ENCODE data around the gene GRIP2. TPM values are rescaled to one million over a fixed set of nuclear protein-coding genes. Genes with fewer than 3 reads are reported as not detected.
A peak's percentile ranks its signal among the peaks of the same experiment; 100 is the strongest.

Gene GRIP2
- total RNA-seq, 6 experiments from 2014 or later = 0.04 to 0.44 (median 0.33) TPM; not detected in 1

- no peaks in the 10 kb centered on the region for H3K9me3 ChIP-seq
- peaks cover 0 to 2% (median 0%) of the 10 kb centered on the region in 4 donors for H3K36me3 ChIP-seq
- no peak for DNase-seq
- no peak for TF ChIP-seq POLR2A (IDR thresholded peaks at IDR 0.05)
- no peak for TF ChIP-seq CTCF (IDR thresholded peaks at IDR 0.05)
- WGBS (ENCODE audit: insufficient coverage, low coverage, low lambda C conversion rate, missing lambda C conversion rate) = 81% methylated on average over 6 of the region's 6 CpGs
- H3K4me3 ChIP-seq = no peak overlapping the region
- no peak for ATAC-seq
- intact Hi-C loops (cut with DNase I) = no loop called here
- no peak overlapping the region for H3K27ac ChIP-seq
- H3K4me1 ChIP-seq = no peaks in the 10 kb centered on the region
- H3K27me3 ChIP-seq = peaks cover 0 to 5% of the 10 kb centered on the region in 2 donors
Measured at GRCh38 chr3:14441920-14442300, 98.2 kb downstream of the GRIP2 start.

GRCh38 chr3:14441240-14441919 is 98.8 kb downstream of the GRIP2 start:
- TF ChIP-seq POLR2A (IDR thresholded peaks at IDR 0.05) (no peak), CTCF (IDR thresholded peaks at IDR 0.05) (no peak)
- H3K9me3 ChIP-seq = no peaks in the 10 kb centered on the region
- 79% methylated on average over 2 of the region's 18 CpGs for WGBS (ENCODE audit: insufficient coverage, low coverage, low lambda C conversion rate, missing lambda C conversion rate)
- ATAC-seq = peak in 1 of 4 donors; percentile 16
- intact Hi-C loops (cut with DNase I) = no loop called here
- H3K4me1 ChIP-seq = no peaks in the 10 kb centered on the region
- DNase-seq = no peak
- H3K36me3 ChIP-seq = peaks cover 0 to 2% (median 0%) of the 10 kb centered on the region in 4 donors
- no peak overlapping the region for H3K27ac ChIP-seq
- peaks cover 0 to 5% of the 10 kb centered on the region in 2 donors for H3K27me3 ChIP-seq
- H3K4me3 ChIP-seq = no peak overlapping the region

GRCh38 chr3:14440531-14441239 is 99.5 kb downstream of the GRIP2 start:
- H3K9me3 ChIP-seq = no peaks in the 10 kb centered on the region
- ATAC-seq (no peak), DNase-seq (no peak)
- TF ChIP-seq POLR2A (IDR thresholded peaks at IDR 0.05) = no peak
- TF ChIP-seq CTCF (IDR thresholded peaks at IDR 0.05) = no peak
- H3K27ac ChIP-seq = no peak overlapping the region
- H3K36me3 ChIP-seq = no peaks in the 10 kb centered on the region
- no peak overlapping the region for H3K4me3 ChIP-seq
- no peaks in the 10 kb centered on the region for H3K4me1 ChIP-seq
- intact Hi-C loops (cut with DNase I) = no loop called here
- 67% methylated on average over 4 of the region's 11 CpGs for WGBS (ENCODE audit: insufficient coverage, low coverage, low lambda C conversion rate, missing lambda C conversion rate)
- H3K27me3 ChIP-seq = peaks cover 0 to 5% of the 10 kb centered on the region in 2 donors

GRCh38 chr3:14440168-14440518 is 100.0 kb downstream of the GRIP2 start:
- Histone ChIP-seq H3K36me3 (no peaks in the 10 kb centered on the region), H3K27ac (no peak overlapping the region), H3K4me1 (no peaks in the 10 kb centered on the region), H3K27me3 (peaks cover 0 to 5% of the 10 kb centered on the region in 2 donors), H3K9me3 (no peaks in the 10 kb centered on the region), H3K4me3 (no peak overlapping the region)
- ATAC-seq (no peak), DNase-seq (no peak)
- 86% methylated on average over 3 of the region's 3 CpGs for WGBS (ENCODE audit: insufficient coverage, low coverage, low lambda C conversion rate, missing lambda C conversion rate)
- intact Hi-C loops (cut with DNase I) = no loop called here
- no peak for TF ChIP-seq CTCF (IDR thresholded peaks at IDR 0.05)
- no peak for TF ChIP-seq POLR2A (IDR thresholded peaks at IDR 0.05)
